OCI-LY3 (cell line): Measurements from ENCODE around the gene IFT27.

Experiments used
- H2AFZ ChIP-seq: fragments of 200-600, 300-600 bp; shearing (Covaris generic); 2 replicates; pipeline ENCODE4 v1.6.0; 2014; ENCODE audit warnings: antibody characterized with exemption, low read depth, low read length
- H3K27ac ChIP-seq: fragments of 200-600, 300-600 bp; sonication (generic); 2 replicates; pipeline ENCODE4 v1.5.1; 2014; ENCODE audit warnings: mild to moderate bottlenecking, low read length, moderate library complexity, mixed read lengths
- H3K27me3 ChIP-seq: fragments of 200-600, 300-600 bp; sonication (generic); 2 replicates; pipeline ENCODE4 v1.6.1; 2014; ENCODE audit warnings: low read depth, low read length, mixed read lengths
- H3K36me3 ChIP-seq: fragments of 200-600, 300-600 bp; sonication (generic); replicated peaks from 2 replicates; pipeline ENCODE3; 2014; ENCODE audit warnings: low read depth, low read length, mixed read lengths
- H3K4me1 ChIP-seq: fragments of 300-600, 200-600 bp; sonication (generic); 2 replicates; pipeline ENCODE4 v1.6.1; 2014; ENCODE audit warnings: low read length, mixed read lengths
- H3K4me2 ChIP-seq: fragments of 200-600, 300-600 bp; sonication (generic); 2 replicates; pipeline ENCODE4 v1.6.1; 2014; ENCODE audit warnings: low read length, mixed read lengths
- H3K4me3 ChIP-seq: fragments of 300-600, 200-600 bp; sonication (generic); 2 replicates; pipeline ENCODE4 v1.5.1; 2014; ENCODE audit warnings: antibody characterized with exemption, mild to moderate bottlenecking, low read length, moderate library complexity
- H3K79me2 ChIP-seq: fragments of 300-600, 200-600 bp; shearing (Covaris generic); 2 replicates; pipeline ENCODE4 v1.6.1; 2014; ENCODE audit warnings: mild to moderate bottlenecking, low read length, mixed read lengths
- H3K9ac ChIP-seq: fragments of 300-600, 200-600 bp; shearing (Covaris generic); 2 replicates; pipeline ENCODE4 v1.6.0; 2014; ENCODE audit warnings: mild to moderate bottlenecking, low read length, moderate library complexity
- H3K9me3 ChIP-seq: fragments of 200-600, 300-600 bp; shearing (Covaris generic); 2 replicates; pipeline ENCODE4 v1.6.1; 2014; ENCODE audit warnings: low read length, mixed read lengths; ENCODE audit not compliant: insufficient read depth
- H4K20me1 ChIP-seq: fragments of 200-600, 300-600 bp; sonication (generic); 2 replicates; pipeline ENCODE4 v1.6.1; 2016; ENCODE audit warnings: low read length, mixed read lengths; ENCODE audit not compliant: insufficient read depth
- EZH2phosphoT487 ChIP-seq: fragments of 200-600 bp; shearing (Covaris generic); IDR thresholded peaks from 2 replicates; pipeline ENCODE4 v1.6.1; 2018; ENCODE audit warnings: antibody characterized with exemption, mixed run types, low read depth
- TF ChIP-seq, protein P1 (sequence below): fragments of 200-600, 300-600 bp; sonication (generic); IDR thresholded peaks from 2 replicates; pipeline ENCODE4 v1.5.1; 2014; ENCODE audit warnings: antibody characterized with exemption, low read length, low read depth

IFT27 gene

DNA sequence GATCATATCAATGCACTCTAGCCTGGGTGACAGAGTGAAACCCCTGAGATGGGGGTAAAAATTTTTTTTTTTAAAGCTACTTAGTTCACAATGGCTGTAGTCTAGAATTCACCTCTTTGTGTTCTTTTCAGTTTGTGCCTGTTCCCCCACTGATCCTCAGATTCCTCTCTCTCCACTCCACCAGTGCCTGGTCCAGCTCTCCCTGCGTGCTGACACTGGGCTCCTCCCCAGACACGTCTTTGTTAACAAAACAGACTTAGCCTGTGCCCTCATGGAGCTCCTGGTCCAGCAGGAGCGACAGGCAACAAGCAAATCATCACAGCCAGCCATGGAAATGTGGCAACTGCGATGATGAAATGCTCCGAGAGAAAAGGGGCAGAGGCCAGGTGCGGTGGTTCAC lies 34.0 kb downstream of the IFT27 start:
- Histone ChIP-seq H3K4me1 (no peaks in the 10 kb centered on the region), H4K20me1 (no peaks in the 10 kb centered on the region), H3K27me3 (peaks cover 17% of the 10 kb centered on the region; the same call in 1 of the 2 replicates), H3K9me3 (no peaks in the 10 kb centered on the region), H3K4me3 (no peak overlapping the region), H3K79me2 (no peaks in the 10 kb centered on the region), H3K36me3 (no peaks in the 10 kb centered on the region), H3K27ac (no peak overlapping the region), H3K9ac (no peak overlapping the region), H2AFZ (no peak overlapping the region), H3K4me2 (no peak overlapping the region)
- TF ChIP-seq EZH2phosphoT487: no peak
- TF ChIP-seq, protein P1, sequence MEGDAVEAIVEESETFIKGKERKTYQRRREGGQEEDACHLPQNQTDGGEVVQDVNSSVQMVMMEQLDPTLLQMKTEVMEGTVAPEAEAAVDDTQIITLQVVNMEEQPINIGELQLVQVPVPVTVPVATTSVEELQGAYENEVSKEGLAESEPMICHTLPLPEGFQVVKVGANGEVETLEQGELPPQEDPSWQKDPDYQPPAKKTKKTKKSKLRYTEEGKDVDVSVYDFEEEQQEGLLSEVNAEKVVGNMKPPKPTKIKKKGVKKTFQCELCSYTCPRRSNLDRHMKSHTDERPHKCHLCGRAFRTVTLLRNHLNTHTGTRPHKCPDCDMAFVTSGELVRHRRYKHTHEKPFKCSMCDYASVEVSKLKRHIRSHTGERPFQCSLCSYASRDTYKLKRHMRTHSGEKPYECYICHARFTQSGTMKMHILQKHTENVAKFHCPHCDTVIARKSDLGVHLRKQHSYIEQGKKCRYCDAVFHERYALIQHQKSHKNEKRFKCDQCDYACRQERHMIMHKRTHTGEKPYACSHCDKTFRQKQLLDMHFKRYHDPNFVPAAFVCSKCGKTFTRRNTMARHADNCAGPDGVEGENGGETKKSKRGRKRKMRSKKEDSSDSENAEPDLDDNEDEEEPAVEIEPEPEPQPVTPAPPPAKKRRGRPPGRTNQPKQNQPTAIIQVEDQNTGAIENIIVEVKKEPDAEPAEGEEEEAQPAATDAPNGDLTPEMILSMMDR: no peak

DNA sequence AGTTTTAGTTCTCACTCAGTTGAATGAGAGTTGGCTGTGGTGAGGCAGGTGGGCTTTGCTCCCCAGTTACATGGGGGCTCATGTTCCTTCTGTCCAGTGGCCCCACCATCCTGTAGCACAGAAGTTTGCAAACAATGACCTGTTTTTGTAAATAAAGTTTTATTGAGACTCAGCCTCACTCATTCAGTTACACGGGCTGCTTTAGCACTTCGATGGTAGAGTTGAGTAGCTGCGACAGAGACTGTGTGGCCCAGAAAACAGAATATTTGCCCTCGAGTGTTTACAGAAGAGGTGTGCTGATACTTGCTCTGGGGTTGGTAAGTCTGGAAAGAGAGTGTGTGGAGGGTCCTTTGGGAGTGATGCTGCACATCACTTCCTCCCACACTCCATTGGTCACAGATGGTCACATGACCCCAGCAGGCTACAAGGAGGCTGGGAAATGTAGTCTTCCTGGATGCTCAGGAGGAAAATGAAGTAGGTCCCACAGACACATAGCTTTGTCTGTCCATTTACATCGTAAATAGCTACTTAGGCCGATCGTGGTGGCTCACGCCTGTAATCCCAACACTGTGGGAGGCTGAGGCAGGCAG lies 34.6 kb downstream of the IFT27 start:
- H3K4me2 ChIP-seq: no peak overlapping the region
- no peak overlapping the region for H3K27ac ChIP-seq
- no peaks in the 10 kb centered on the region for H4K20me1 ChIP-seq
- no peak overlapping the region for H3K9ac ChIP-seq
- H3K27me3 ChIP-seq: peaks cover 17% of the 10 kb centered on the region; the same call in 1 of the 2 replicates
- H3K9me3 ChIP-seq: no peaks in the 10 kb centered on the region
- H3K79me2 ChIP-seq: no peaks in the 10 kb centered on the region
- no peaks in the 10 kb centered on the region for H3K4me1 ChIP-seq
- TF ChIP-seq EZH2phosphoT487: no peak
- TF ChIP-seq, protein P1: no peak
- no peak overlapping the region for H3K4me3 ChIP-seq
- H3K36me3 ChIP-seq: no peaks in the 10 kb centered on the region
- no peak overlapping the region for H2AFZ ChIP-seq

DNA sequence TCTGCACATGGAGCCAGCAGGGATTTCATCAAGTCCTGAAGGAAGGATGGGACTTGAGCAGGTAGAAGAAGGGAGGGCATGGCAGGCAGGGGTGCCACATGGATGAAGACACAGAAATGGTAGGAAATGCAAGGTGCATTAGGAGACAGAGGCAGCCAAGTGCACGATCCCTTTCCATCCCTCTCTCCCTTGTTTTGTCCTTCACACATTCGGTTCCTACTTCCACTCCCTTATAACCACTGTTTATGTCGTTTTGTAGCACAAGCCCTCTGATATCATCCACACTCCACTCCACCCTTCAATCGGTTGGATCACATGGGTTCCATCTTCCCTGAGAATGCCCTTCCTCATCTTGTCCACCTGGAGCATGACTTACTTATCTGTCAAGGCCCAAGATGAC lies 35.2 kb downstream of the IFT27 start:
- H3K27ac ChIP-seq: no peak overlapping the region
- H3K27me3 ChIP-seq: peaks cover 17% of the 10 kb centered on the region; the same call in 1 of the 2 replicates
- H3K9me3 ChIP-seq: no peaks in the 10 kb centered on the region
- no peak overlapping the region for H3K9ac ChIP-seq
- no peak overlapping the region for H3K4me2 ChIP-seq
- no peaks in the 10 kb centered on the region for H3K4me1 ChIP-seq
- H3K79me2 ChIP-seq: no peaks in the 10 kb centered on the region
- no peaks in the 10 kb centered on the region for H3K36me3 ChIP-seq
- no peak overlapping the region for H3K4me3 ChIP-seq
- no peaks in the 10 kb centered on the region for H4K20me1 ChIP-seq
- H2AFZ ChIP-seq: no peak overlapping the region
- no peak for TF ChIP-seq EZH2phosphoT487
- TF ChIP-seq, protein P1: no peak

DNA sequence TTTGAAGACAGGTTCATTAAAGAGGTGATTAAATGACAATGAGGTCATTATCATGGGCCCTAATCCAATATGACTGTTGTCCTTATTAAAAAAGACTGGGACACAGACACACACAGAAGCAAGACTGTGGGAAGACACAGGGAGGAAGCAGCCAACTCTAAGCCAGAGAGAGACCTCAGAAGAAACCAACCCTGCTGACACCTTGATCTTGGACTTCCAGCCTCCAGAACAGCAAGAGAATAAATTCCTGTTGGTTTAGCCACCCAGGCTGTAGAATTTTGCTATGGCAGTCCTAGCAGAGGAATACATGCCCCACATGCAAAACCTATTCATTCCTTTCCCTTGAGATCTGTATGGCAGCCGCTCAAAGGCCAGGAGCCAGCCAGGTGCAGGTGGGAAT lies 36.7 kb downstream of the IFT27 start:
- no peaks in the 10 kb centered on the region for H3K36me3 ChIP-seq
- no peaks in the 10 kb centered on the region for H3K9me3 ChIP-seq
- no peak for TF ChIP-seq EZH2phosphoT487
- TF ChIP-seq, protein P1: no peak
- no peak overlapping the region for H3K9ac ChIP-seq
- no peak overlapping the region for H3K4me2 ChIP-seq
- no peaks in the 10 kb centered on the region for H4K20me1 ChIP-seq
- peaks cover 17% of the 10 kb centered on the region for H3K27me3 ChIP-seq
- no peaks in the 10 kb centered on the region for H3K4me1 ChIP-seq
- no peak overlapping the region for H3K27ac ChIP-seq
- H2AFZ ChIP-seq: no peak overlapping the region
- H3K79me2 ChIP-seq: no peaks in the 10 kb centered on the region
- H3K4me3 ChIP-seq: no peak overlapping the region
